Cardiac septum (tissue), 1 donor: ENCODE measurements around the gene MTA2. TPM values are rescaled to one million over a fixed set of nuclear protein-coding genes. Genes with fewer than 3 reads are reported as not detected.
"Not testable (repeated sequence)": the region's sequence is repeated elsewhere in the genome, so short reads cannot be mapped to it uniquely, and the experiment has no call there.

Source experiments
- DNase-seq: peaks from one replicate; pipeline ENCODE4 v3.0.0-alpha.2; 2020; ENCODE audit warnings: low spot score
- intact Hi-C: fragments of 100-400 bp; cut with DNase I; formaldehyde crosslinking; loops from one replicate; pipeline ENCODE4 v1.14.0; 2022
- microRNA-seq: library from miRNA; unstranded; fragments of <30 nt; microRNA quantifications from one replicate; pipeline ENCODE4 v1.2.0, GENCODE V29; 2020
- total RNA-seq: library from RNA; stranded (reverse); fragmentation: NEBNext Ultra II Directional; extraction: Animal tissue kit (Norgen Biotek cat#: 25700); gene quantifications from one replicate; pipeline ENCODE4 v1.2.1, GENCODE V29; 2021
- donor health status: DM: no; HTN: no; CAD: no.

MTA2 gene
- total RNA-seq, 1 donor from 2014 or later = 36.8 TPM

GRCh38 chr11:62553839-62554361 lies 47.8 kb downstream of the MTA2 start:
- DNase-seq = no peak
- intact Hi-C loops = no loop called here

- intact Hi-C loops = no loop called here
- no peak for DNase-seq
These were observed 48.4 kb downstream of the MTA2 start for GRCh38 chr11:62553080-62553838.

DNA sequence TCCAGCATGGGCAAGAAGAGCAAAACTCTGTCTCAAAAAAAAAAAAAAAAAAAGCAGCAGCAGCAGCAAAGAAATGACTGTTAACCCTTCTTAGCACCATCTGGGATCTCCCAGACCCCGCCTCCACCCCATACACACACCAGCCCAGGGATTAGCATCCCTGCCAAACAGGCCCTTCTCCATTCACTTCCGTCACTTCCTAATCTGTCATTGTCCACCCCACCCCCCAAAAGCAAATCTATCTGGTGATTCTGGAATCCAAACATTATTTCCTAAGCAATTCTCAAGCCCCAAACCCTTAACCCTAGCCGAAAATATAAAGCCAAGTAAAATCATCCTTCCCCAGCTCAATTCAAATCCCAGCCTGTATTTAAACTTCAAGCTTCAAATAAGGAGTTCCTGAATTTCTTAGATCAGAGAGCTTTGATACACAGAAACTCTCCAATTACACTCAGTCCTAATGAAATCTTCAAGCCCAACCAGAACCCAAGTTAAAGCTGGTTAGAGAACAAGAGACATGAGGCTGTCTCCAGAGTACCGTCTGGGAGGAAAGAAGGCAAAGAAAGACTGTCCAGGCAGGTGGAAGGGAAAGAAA lies 49.1 kb downstream of the MTA2 start:
- intact Hi-C loops = no loop called here
- DNase-seq = no peak

GRCh38 chr11:62550478-62550877 lies 51.2 kb downstream of the MTA2 start:
- intact Hi-C loops = not testable (repeated sequence)

GRCh38 chr11:62548545-62549335 lies 52.9 kb downstream of the MTA2 start:
- no peak for DNase-seq
- intact Hi-C loops = no loop called here

More at GRCh38 chr11:62550478-62550877, 51.2 kb downstream of the MTA2 start:
- not testable (repeated sequence) for DNase-seq

DNA sequence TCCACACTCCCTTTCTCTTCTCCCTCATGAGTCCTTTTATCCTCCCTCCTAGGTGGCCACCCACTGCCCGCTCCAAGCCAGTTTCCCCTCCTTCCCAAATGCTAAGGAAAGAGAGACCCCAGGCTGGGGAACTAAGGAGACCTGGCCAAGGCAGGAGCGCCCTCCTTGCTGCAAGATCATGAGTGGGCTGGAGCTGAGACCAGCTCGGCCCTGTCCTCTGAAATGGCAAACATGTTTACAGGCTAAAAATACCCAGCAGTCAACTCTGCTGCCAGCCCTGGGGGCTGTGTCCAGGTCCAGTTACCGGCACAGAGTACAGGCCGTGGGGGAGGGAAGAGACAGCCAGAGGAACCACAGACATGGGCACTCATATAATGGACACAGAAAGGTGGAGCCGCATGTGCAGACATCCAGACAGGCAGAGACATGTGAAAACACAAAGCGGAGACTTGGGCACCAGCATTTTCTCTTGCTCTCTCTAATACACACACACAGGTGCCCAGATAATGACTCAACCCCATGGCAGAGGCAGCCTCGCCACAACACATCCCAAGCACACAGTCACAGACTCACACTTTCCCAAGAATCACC lies 53.9 kb downstream of the MTA2 start:
- no peak for DNase-seq
- intact Hi-C loops = loop anchor here (2.0 kb wide), 1 partner anchor 13 kb away; no protein-coding TSS in a partner anchor

GRCh38 chr11:62546929-62547625 lies 54.6 kb downstream of the MTA2 start:
- intact Hi-C loops = loop anchor here (2.0 kb wide), 1 partner anchor 14 kb away; no protein-coding TSS in a partner anchor
- no peak for DNase-seq

- intact Hi-C loops = loop anchor here (2.0 kb wide), 1 partner anchor 14 kb away; no protein-coding TSS in a partner anchor
- DNase-seq = peak; percentile 93
These were observed 55.3 kb downstream of the MTA2 start, which contains the start of gene AHNAK for GRCh38 chr11:62546244-62546928. AHNAK (minus strand) TSS chr11:62546806; CDS start chr11:62536098, 10,708 bp downstream.

DNA sequence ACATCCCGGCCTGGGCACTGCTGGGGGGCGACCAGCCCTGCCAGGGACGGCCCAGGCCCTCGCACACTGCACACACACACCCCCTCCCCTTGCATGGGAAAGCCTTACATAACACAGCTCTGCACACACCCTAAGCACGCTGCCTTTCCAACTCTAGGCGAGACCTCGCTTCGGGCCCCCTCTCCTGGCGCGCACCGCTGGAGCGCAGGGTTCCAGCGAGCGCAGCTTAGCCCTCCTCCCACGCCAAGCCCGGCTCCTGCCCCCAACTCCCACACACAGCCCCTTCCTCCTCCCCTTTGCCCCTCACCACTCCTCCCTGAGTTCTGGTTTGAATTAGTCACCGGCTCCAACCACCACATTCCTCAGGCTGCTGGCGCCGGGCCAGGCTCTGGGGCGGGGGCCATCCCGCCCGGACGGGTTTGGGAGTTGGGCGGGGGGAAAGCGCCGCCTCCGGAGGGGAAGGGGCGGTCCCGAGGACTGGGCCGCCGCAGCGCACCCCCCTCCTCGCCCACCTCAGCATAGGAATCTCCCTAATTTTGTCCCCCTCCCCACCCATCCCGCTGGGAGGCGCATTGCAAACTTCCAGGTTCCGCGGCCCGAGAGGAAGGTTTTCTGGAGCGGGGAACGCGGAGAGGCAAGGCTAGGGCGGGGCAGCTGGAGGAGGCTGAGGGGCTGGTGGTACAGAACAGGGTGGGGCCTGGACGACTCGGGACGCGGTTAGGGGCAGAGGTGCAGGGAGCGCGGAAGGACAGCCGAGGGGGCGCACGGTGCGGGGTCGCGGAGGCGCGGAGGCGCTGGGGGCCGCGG lies 56.0 kb downstream of the MTA2 start:
- intact Hi-C loops = loop anchor here (1.0 to 2.0 kb wide), 2 partner anchors 15 to 37 kb away; no protein-coding TSS in a partner anchor
- peak; percentile 95 for DNase-seq

- DNase-seq = no peak
- intact Hi-C loops = loop anchor here (1.0 to 5.0 kb wide), 2 partner anchors 37 to 103 kb away; no protein-coding TSS in a partner anchor
These were observed 56.9 kb downstream of the MTA2 start for GRCh38 chr11:62544581-62545436.

DNA sequence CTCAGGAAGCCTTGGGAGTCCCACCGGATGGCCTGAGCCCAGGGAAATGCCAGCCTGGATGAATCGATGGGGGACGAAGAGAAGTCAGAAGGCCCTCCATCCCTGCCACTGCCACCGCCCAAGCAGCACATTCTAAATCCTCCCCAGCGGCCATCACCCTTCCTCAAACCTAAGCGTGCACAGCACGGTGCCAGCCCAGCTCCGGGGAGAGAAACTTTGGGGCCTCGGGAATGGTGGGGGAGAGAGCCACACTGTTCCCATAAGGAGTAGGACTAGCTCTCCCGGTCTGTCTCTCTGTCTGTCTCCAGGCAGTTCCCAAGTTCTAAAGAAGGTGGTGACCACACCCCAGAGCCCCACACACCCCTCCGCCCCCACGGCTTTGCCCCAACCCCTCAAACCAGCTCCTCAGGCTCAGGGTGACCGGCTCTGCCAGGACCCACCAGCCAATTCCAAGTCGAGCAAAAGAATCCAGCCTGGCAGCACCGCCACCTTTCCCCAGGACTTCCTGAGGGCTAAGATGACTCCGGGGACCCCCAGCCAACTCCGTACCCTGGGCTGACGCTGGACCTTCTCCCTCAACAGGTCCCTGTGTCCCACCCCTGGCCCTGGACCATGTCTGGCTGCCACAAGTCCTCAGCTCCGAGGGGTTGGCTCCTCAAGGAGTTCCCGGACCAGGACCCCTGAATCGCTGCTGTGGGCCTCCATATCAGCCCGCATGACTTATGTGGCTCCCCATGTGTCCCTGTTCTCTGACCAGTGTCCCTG lies 57.8 kb downstream of the MTA2 start:
- intact Hi-C loops = loop anchor here (2.0 to 5.0 kb wide), 2 partner anchors 102 to 145 kb away; no protein-coding TSS in a partner anchor
- DNase-seq = no peak

Small RNAs within 50 kb of the gene (microRNA-seq; reads per million reads assigned to microRNA genes)
- not detected for gene MIR6747

Other genes starting within 250 kb of the MTA2 start
- not detected for gene SCGB1A1, start 182.8 kb downstream of the MTA2 start, total RNA-seq
- gene AHNAK, start 55.1 kb downstream of the MTA2 start, total RNA-seq = 485 TPM
- 735 TPM for gene EEF1G, start 28.0 kb downstream of the MTA2 start, total RNA-seq
- 11.7 TPM for gene TUT1, start 10.3 kb downstream of the MTA2 start, total RNA-seq
- gene EML3, start 10.9 kb upstream of the MTA2 start, total RNA-seq = 29.6 TPM
- gene ROM1, start 11.4 kb upstream of the MTA2 start, total RNA-seq = 6.0 TPM
- 16.0 TPM for gene B3GAT3, start 20.1 kb upstream of the MTA2 start, total RNA-seq
- gene GANAB, start 44.7 kb upstream of the MTA2 start, total RNA-seq = 99.8 TPM
- 10.0 TPM for gene INTS5, start 51.4 kb upstream of the MTA2 start, total RNA-seq
- gene C11orf98, start 63.3 kb upstream of the MTA2 start, total RNA-seq = 25.4 TPM
- 7.5 TPM for gene CSKMT, start 63.4 kb upstream of the MTA2 start, total RNA-seq
- gene UQCC3, start 69.8 kb upstream of the MTA2 start, total RNA-seq = 6.9 TPM
- 2.4 TPM for gene LBHD1, start 70.4 kb upstream of the MTA2 start, total RNA-seq
- gene UBXN1, start 77.2 kb upstream of the MTA2 start, total RNA-seq = 62.9 TPM
- gene LRRN4CL, start 87.7 kb upstream of the MTA2 start, total RNA-seq = 2.9 TPM
- gene BSCL2, start 105.6 kb upstream of the MTA2 start, total RNA-seq = 13.3 TPM
- gene GNG3, start 105.8 kb upstream of the MTA2 start, total RNA-seq = 0.27 TPM
- gene HNRNPUL2, start 125.6 kb upstream of the MTA2 start, total RNA-seq = 34.8 TPM
- 13.6 TPM for gene TTC9C, start 126.6 kb upstream of the MTA2 start, total RNA-seq
- 10.9 TPM for gene ZBTB3, start 152.3 kb upstream of the MTA2 start, total RNA-seq
- gene POLR2G, start 159.7 kb upstream of the MTA2 start, total RNA-seq = 45.3 TPM
- 9.7 TPM for gene TAF6L, start 169.5 kb upstream of the MTA2 start, total RNA-seq
- 12.0 TPM for gene TMEM179B, start 185.5 kb upstream of the MTA2 start, total RNA-seq
- gene TMEM223, start 190.1 kb upstream of the MTA2 start, total RNA-seq = 17.7 TPM
- gene NXF1, start 203.6 kb upstream of the MTA2 start, total RNA-seq = 36.7 TPM
- 19.7 TPM for gene STX5, start 230.2 kb upstream of the MTA2 start, total RNA-seq
- gene TEX54, start 231.0 kb upstream of the MTA2 start, total RNA-seq = not detected
- 22.8 TPM for gene WDR74, start 237.7 kb upstream of the MTA2 start, total RNA-seq